Measurements from ENCODE around the gene NFIA. TPM values are rescaled to one million over a fixed set of nuclear protein-coding genes. Genes with fewer than 3 reads are reported as not detected.

Gene NFIA
- total and polyA plus RNA-seq, 9 of the 15 experiments (the other 6 are each of a cell fraction or from before 2014, with no cell fraction given), result 5.3 to 24.9 (median 9.8) TPM

DNA sequence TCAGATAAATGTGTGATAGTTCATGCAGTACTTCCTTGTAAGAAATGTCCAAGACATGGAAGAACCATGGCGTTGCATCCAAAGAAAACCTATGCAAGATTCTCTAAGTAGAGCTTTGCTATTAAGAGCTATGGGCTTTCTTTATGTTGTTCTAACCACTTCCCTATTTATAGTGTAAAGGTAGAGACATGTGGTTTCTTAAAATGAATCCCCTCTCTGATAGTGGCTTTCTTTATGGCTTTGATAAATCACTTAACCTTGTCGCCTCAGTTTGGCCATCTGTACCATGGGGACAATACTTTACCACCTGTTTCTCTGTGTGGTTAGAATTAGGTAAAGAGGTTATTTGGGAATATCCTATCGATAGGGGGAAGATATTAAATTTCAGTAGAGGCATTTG is 305.5 kb downstream of the NFIA start:
- intact Hi-C loops (cut with micrococcal nuclease), result no loop called here
- WGBS (ENCODE audit: insufficient coverage, low coverage, missing lambda C conversion rate), result 100% methylated on average over 3 of the region's 3 CpGs
- Histone ChIP-seq H4K20me1 (replicated peaks; ENCODE audit: control insufficient read depth, insufficient read depth, low read length) (no peaks in the 10 kb centered on the region), H3K27ac (ENCODE audit: extremely low read depth, low read depth, low read length) (no peak overlapping the region), H3K4me2 (ENCODE audit: insufficient read depth, low read length) (no peak overlapping the region), H2AFZ (ENCODE audit: low read depth, low read length) (no peak overlapping the region), H3K79me2 (ENCODE audit: control insufficient read depth, insufficient read depth, low read length) (no peaks in the 10 kb centered on the region), H3K36me3 (ENCODE audit: control insufficient read depth, insufficient read depth, low read length) (peaks cover 61% of the 10 kb centered on the region), H3K9ac (ENCODE audit: insufficient read depth in 1 of 2, low read depth in 2 of 2, low read length in 2 of 2) (no peak overlapping the region), H3K4me1 (replicated peaks in 1 of 2; ENCODE audit: control insufficient read depth in 2 of 2, insufficient read depth in 2 of 2, low read length in 2 of 2) (peaks cover 0 to 10% of the 10 kb centered on the region in 2 experiments; a peak in 2 of 5 replicates), H3K9me3 (replicated peaks; ENCODE audit: control insufficient read depth, insufficient read depth, low read depth, low read length) (peaks cover 4% of the 10 kb centered on the region), H3K4me3 (no peak overlapping the region), H3K27me3 (ENCODE audit: control insufficient read depth in 2 of 2, insufficient read depth in 2 of 2, low read length in 2 of 2) (no peaks in the 10 kb centered on the region), H3K9me1 (ENCODE audit: control insufficient read depth, insufficient read depth, low read length) (no peaks in the 10 kb centered on the region)
- TF ChIP-seq, protein P1, sequence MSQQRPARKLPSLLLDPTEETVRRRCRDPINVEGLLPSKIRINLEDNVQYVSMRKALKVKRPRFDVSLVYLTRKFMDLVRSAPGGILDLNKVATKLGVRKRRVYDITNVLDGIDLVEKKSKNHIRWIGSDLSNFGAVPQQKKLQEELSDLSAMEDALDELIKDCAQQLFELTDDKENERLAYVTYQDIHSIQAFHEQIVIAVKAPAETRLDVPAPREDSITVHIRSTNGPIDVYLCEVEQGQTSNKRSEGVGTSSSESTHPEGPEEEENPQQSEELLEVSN (IDR thresholded peaks at IDR 0.05; ENCODE audit: borderline replicate concordance in 1 of 2, extremely low read depth in 1 of 2, insufficient read depth in 1 of 2, insufficient read length in 1 of 2, low read depth in 1 of 2, low read length in 1 of 2, poor library complexity in 1 of 2, severe bottlenecking in 1 of 2), result no peak
- no peak for TF ChIP-seq MECOM (CRISPR knock-in tag; IDR thresholded peaks at IDR 0.05)
- no peak for TF ChIP-seq TFAP4 (CRISPR knock-in tag; IDR thresholded peaks at IDR 0.05; ENCODE audit: borderline replicate concordance)
- no peak for TF ChIP-seq ZNF699 (CRISPR knock-in tag; IDR thresholded peaks at IDR 0.05; ENCODE audit: insufficient replicate concordance)
- no peak for TF ChIP-seq SMARCB1 (IDR thresholded peaks at IDR 0.05; ENCODE audit: insufficient read length, low read depth)
- TF ChIP-seq SPI1 (IDR thresholded peaks at IDR 0.05; ENCODE audit: borderline replicate concordance, low read depth, low read length), result peak; percentile 22; the same call in 1 of the 2 replicates
- no peak for TF ChIP-seq HMGXB4 (CRISPR knock-in tag; IDR thresholded peaks at IDR 0.05)
- TF ChIP-seq RBM25 (IDR thresholded peaks at IDR 0.05; ENCODE audit: low read depth, low read length, severe bottlenecking), result peak; percentile 32
- TF ChIP-seq ZNF239 (CRISPR knock-in tag; IDR thresholded peaks at IDR 0.05), result no peak
- no peak for TF ChIP-seq TFAM (CRISPR knock-in tag; conservative IDR thresholded peaks at IDR 0.05)
- TF ChIP-seq SNIP1 (IDR thresholded peaks at IDR 0.05; ENCODE audit: low read depth), result no peak
- FAIRE-seq (no peak), ATAC-seq (no peak), DNase-seq (ENCODE audit: extremely low read depth in 1 of 4, low spot score in 3 of 4) (no peak)
- BruUV-seq (replicated peaks), result no TSS peak
- POLR2A ChIA-PET, result no interaction called here
- CTCF ChIA-PET (ENCODE audit: low intra/inter-chr PET ratio), result interaction anchor here (0.7 kb wide), 1 partner anchor 1929 kb away, joined by 3 read pairs; no protein-coding TSS in a partner anchor
- in situ Hi-C loops (cut with MboI), result no loop called here
